ENCODE measurements around the gene SLC12A3.
"Not testable (repeated sequence)": the region's sequence is repeated elsewhere in the genome, so short reads cannot be mapped to it uniquely, and the experiment has no call there.

The SLC12A3 gene

DNA sequence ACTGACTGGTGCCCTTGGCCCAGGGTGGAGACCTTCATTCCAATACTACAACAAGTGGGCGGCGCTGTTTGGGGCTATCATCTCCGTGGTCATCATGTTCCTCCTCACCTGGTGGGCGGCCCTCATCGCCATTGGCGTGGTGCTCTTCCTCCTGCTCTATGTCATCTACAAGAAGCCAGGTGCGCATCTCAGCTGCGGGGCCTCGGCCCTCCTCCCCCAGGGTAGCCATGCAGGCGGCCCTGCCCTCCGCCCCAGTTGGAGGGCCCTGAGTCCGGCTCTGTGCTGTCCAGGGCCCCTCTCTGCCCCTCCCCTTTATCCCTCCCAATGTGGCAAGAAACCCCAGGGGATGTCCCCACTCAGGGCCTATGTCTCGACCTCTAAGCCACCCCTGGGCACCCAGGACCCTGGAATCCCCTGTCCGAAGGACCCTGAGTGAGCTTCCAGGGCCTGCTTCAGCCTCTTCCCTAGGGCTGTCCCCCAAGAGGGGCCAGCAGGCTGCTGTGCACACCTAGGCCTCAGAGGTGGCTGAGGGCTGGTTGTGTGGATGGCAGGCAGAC, 19.1 kb downstream of the SLC12A3 start:
- H3K9me3 ChIP-seq (ENCODE audit: control insufficient read depth in 1 of 2, low read length in 2 of 2) = no peaks in the 10 kb centered on the region
- no peak overlapping the region for H3K4me3 ChIP-seq (ENCODE audit: low read depth in 1 of 2, low read length in 2 of 2)
- H3K4me1 ChIP-seq (ENCODE audit: control insufficient read depth in 1 of 2, insufficient read depth in 2 of 2, low read length in 2 of 2) = no peaks in the 10 kb centered on the region
- no peaks in the 10 kb centered on the region for H3K27me3 ChIP-seq (ENCODE audit: low read depth, low read length)
- no peaks in the 10 kb centered on the region for H3K36me3 ChIP-seq (ENCODE audit: control insufficient read depth in 1 of 2, insufficient read depth in 2 of 2, low read length in 2 of 2)
- no peak overlapping the region for H3K27ac ChIP-seq (ENCODE audit: low read length)

DNA sequence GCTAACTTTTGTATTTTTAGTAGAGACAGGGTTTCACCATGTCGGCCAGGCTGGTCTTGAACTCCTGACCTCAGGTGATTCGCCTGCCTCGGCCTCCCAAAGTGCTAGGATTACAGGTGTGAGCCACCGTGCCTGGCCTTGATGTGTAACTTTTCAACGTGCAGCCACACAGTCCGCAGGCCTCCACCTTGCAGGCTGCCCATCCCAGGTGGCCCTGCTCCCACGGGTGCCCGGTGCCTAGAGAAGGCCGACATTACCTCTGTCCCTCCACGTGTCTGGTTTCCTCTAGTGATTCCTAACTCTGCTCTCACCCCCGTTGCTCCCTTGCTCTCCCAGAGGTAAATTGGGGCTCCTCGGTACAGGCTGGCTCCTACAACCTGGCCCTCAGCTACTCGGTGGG, 19.9 kb downstream of the SLC12A3 start:
- not testable (repeated sequence) for H3K27ac ChIP-seq (ENCODE audit: low read length); H3K27me3 ChIP-seq (ENCODE audit: low read depth, low read length); H3K4me3 ChIP-seq (ENCODE audit: low read depth in 1 of 2, low read length in 2 of 2); H3K36me3 ChIP-seq (ENCODE audit: control insufficient read depth in 1 of 2, insufficient read depth in 2 of 2, low read length in 2 of 2); H3K4me1 ChIP-seq (ENCODE audit: control insufficient read depth in 1 of 2, insufficient read depth in 2 of 2, low read length in 2 of 2); H3K9me3 ChIP-seq (ENCODE audit: control insufficient read depth in 1 of 2, low read length in 2 of 2)

DNA sequence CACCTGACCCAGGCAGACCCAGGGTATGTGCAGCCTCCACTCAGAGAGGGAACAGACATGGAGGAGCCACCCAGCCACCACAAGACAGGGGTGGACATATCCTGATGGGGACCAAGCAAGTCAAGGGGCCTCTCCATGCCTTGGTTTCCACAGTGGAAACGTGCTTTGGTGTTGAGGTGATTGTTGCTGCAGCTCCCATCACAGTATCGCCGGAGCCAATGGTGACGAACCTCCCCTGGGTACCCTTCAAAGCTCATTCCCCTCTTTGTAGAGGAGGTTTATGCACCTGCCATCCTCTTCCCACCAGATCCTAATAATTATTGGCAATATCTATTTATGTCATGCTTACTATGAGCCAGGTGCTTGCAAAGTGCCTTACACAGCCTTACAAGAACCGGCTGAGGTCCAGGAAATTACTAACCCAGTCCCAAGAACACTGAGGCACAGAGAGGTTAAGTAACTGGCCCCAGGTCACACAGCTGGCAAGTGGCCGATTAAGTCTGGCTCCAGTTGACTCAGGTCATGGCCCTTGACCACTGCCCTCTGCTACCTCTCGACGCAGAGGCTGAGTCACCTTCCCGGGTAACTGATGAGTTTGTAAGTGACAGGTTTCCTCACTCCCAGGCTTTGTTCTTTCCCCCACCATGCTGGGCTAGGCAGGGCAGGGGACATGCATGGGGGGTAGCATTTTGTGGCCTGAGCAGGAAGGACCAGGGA, 20.6 kb downstream of the SLC12A3 start:
- no peak overlapping the region for H3K4me3 ChIP-seq (ENCODE audit: low read depth in 1 of 2, low read length in 2 of 2)
- H3K4me1 ChIP-seq (ENCODE audit: control insufficient read depth in 1 of 2, insufficient read depth in 2 of 2, low read length in 2 of 2) = no peaks in the 10 kb centered on the region
- no peaks in the 10 kb centered on the region for H3K9me3 ChIP-seq (ENCODE audit: control insufficient read depth in 1 of 2, low read length in 2 of 2)
- H3K36me3 ChIP-seq (ENCODE audit: control insufficient read depth in 1 of 2, insufficient read depth in 2 of 2, low read length in 2 of 2) = no peaks in the 10 kb centered on the region
- H3K27me3 ChIP-seq (ENCODE audit: low read depth, low read length) = no peaks in the 10 kb centered on the region
- no peak overlapping the region for H3K27ac ChIP-seq (ENCODE audit: low read length)

DNA sequence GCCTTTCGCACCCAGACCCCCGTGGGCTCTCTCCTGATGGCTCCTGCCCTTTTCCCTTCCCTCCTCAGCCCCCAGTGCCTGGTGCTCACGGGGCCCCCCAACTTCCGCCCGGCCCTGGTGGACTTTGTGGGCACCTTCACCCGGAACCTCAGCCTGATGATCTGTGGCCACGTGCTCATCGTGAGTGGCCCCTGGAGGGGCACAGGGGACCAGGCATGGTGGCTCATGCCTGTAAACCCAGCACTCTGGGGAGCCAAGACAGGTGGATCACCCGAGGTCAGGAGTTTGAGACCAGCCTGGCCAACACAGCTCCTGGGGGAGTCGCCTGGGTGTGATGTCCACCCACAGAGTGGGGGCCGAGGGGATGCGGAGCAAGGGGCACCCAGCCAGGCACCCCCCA, 21.3 kb downstream of the SLC12A3 start:
- no peaks in the 10 kb centered on the region for H3K9me3 ChIP-seq (ENCODE audit: control insufficient read depth in 1 of 2, low read length in 2 of 2)
- no peaks in the 10 kb centered on the region for H3K36me3 ChIP-seq (ENCODE audit: control insufficient read depth in 1 of 2, insufficient read depth in 2 of 2, low read length in 2 of 2)
- H3K27ac ChIP-seq (ENCODE audit: low read length) = no peak overlapping the region

DNA sequence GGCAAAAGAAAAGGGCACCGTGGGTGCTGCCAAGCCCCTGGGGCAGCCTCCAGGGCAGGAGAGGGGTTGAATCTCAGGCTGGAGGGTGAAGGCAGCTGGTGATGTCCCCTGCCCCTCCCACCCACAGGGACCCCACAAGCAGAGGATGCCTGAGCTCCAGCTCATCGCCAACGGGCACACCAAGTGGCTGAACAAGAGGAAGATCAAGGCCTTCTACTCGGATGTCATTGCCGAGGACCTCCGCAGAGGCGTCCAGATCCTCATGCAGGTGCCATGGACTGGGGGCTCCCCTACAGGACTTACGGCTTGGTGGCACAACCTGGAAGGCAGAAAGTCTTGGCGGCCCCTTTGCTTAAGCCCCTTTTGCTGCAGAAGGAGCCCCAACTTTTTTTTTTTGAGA, 21.8 kb downstream of the SLC12A3 start:
- Histone ChIP-seq H3K4me3 (ENCODE audit: low read depth in 1 of 2, low read length in 2 of 2) (no peak overlapping the region), H3K36me3 (ENCODE audit: control insufficient read depth in 1 of 2, insufficient read depth in 2 of 2, low read length in 2 of 2) (no peaks in the 10 kb centered on the region), H3K27me3 (ENCODE audit: low read depth, low read length) (no peaks in the 10 kb centered on the region), H3K27ac (ENCODE audit: low read length) (no peak overlapping the region), H3K4me1 (ENCODE audit: control insufficient read depth in 1 of 2, insufficient read depth in 2 of 2, low read length in 2 of 2) (no peaks in the 10 kb centered on the region), H3K9me3 (ENCODE audit: control insufficient read depth in 1 of 2, low read length in 2 of 2) (no peaks in the 10 kb centered on the region)

More for the DNA sequence above, 21.3 kb downstream of the SLC12A3 start:
- Histone ChIP-seq H3K4me1 (ENCODE audit: control insufficient read depth in 1 of 2, insufficient read depth in 2 of 2, low read length in 2 of 2) (no peaks in the 10 kb centered on the region), H3K4me3 (ENCODE audit: low read depth in 1 of 2, low read length in 2 of 2) (no peak overlapping the region), H3K27me3 (ENCODE audit: low read depth, low read length) (no peaks in the 10 kb centered on the region)

DNA sequence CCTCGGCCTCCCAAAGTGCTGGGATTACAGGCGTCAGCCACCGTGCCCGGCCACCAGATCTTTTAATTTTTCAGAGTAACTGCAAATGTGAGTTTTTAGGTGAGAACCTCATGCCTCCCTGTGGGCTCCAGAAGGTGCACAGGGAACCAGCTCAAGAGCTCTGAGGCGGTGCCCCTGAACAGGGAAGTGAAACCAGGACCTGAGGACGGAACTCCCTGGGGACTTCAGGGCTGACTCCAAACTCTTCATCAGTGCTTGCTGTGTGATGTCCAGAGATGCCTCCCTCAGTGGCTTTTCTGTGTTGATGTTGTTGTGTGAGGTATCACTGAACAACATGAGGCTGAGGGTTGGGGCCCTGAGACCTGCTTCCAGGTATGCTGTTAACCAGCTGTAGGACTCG, 23.8 kb downstream of the SLC12A3 start:
- H3K36me3 ChIP-seq (ENCODE audit: control insufficient read depth in 1 of 2, insufficient read depth in 2 of 2, low read length in 2 of 2) = no peaks in the 10 kb centered on the region
- no peaks in the 10 kb centered on the region for H3K4me1 ChIP-seq (ENCODE audit: control insufficient read depth in 1 of 2, insufficient read depth in 2 of 2, low read length in 2 of 2)
- H3K27me3 ChIP-seq (ENCODE audit: low read depth, low read length) = no peaks in the 10 kb centered on the region
- H3K9me3 ChIP-seq (ENCODE audit: control insufficient read depth in 1 of 2, low read length in 2 of 2) = no peaks in the 10 kb centered on the region
- no peak overlapping the region for H3K27ac ChIP-seq (ENCODE audit: low read length)
- no peak overlapping the region for H3K4me3 ChIP-seq (ENCODE audit: low read depth in 1 of 2, low read length in 2 of 2)

DNA sequence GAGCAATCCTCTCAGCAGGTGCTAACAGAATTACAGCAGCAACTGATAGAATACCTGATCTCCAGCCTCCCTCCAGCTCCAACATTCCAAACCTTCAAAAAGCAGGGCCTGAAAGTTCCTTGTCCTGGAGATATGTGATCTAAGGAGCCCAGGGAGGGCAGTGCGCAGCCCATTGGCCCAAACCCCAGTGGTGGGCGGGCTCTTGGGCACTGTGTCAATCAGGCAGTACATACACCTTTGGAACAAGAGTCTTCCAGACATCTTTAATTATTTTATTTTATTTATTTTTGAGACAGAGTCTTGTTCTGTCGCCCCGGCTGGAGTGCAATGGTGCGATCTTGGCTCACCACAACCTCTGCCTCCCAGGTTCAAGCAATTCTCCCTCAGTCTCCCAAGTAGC, 24.2 kb downstream of the SLC12A3 start:
- H3K4me1 ChIP-seq (ENCODE audit: control insufficient read depth in 1 of 2, insufficient read depth in 2 of 2, low read length in 2 of 2) = no peaks in the 10 kb centered on the region
- no peak overlapping the region for H3K4me3 ChIP-seq (ENCODE audit: low read depth in 1 of 2, low read length in 2 of 2)
- H3K9me3 ChIP-seq (ENCODE audit: control insufficient read depth in 1 of 2, low read length in 2 of 2) = no peaks in the 10 kb centered on the region
- no peaks in the 10 kb centered on the region for H3K27me3 ChIP-seq (ENCODE audit: low read depth, low read length)
- no peak overlapping the region for H3K27ac ChIP-seq (ENCODE audit: low read length)
- H3K36me3 ChIP-seq (ENCODE audit: control insufficient read depth in 1 of 2, insufficient read depth in 2 of 2, low read length in 2 of 2) = no peaks in the 10 kb centered on the region

DNA sequence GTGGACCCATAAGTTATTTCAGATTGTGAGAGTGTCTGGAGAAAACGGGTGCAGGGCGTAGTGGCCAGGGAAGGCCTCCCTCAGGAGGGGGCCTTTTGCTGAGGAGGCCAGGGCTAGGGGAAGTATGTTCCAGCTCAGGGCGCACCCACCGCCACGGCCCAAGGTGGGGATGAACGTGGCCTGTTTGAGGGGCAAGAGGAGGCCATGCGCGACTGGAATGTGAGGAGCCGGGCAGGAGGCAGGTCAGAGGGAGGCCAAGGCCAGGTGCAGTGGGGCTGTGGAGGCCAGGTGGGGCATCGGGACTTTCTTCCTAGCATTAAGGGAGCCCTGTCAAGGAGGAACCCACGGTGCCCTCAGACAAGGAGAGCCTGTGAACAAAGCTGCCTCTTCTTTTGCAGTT, 26.7 kb downstream of the SLC12A3 start:
- no peak overlapping the region for H3K27ac ChIP-seq (ENCODE audit: low read length)
- no peaks in the 10 kb centered on the region for H3K9me3 ChIP-seq (ENCODE audit: control insufficient read depth in 1 of 2, low read length in 2 of 2)
- H3K4me1 ChIP-seq (ENCODE audit: control insufficient read depth in 1 of 2, insufficient read depth in 2 of 2, low read length in 2 of 2) = no peaks in the 10 kb centered on the region
- no peaks in the 10 kb centered on the region for H3K36me3 ChIP-seq (ENCODE audit: control insufficient read depth in 1 of 2, insufficient read depth in 2 of 2, low read length in 2 of 2)
- no peaks in the 10 kb centered on the region for H3K27me3 ChIP-seq (ENCODE audit: low read depth, low read length)
- H3K4me3 ChIP-seq (ENCODE audit: low read depth in 1 of 2, low read length in 2 of 2) = no peak overlapping the region

DNA sequence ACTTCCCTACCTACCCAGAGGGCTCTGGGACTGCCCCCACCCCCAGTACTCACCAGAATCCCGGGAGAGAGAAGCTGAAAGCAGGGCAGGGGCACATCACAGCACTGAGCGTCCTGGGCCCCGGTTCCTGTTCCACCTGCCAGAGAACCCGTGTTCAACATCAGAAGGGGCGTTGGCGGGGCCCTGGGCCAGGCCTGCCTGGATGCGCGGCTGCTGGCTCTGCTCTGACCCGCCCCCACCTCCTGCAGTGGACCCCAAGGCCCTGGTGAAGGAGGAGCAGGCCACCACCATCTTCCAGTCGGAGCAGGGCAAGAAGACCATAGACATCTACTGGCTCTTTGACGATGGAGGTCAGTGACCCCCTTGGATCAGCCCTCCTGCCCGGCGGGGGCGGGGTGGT, 27.7 kb downstream of the SLC12A3 start:
- Histone ChIP-seq H3K4me1 (ENCODE audit: control insufficient read depth in 1 of 2, insufficient read depth in 2 of 2, low read length in 2 of 2) (no peaks in the 10 kb centered on the region), H3K36me3 (ENCODE audit: control insufficient read depth in 1 of 2, insufficient read depth in 2 of 2, low read length in 2 of 2) (no peaks in the 10 kb centered on the region), H3K27me3 (ENCODE audit: low read depth, low read length) (no peaks in the 10 kb centered on the region), H3K9me3 (ENCODE audit: control insufficient read depth in 1 of 2, low read length in 2 of 2) (no peaks in the 10 kb centered on the region), H3K4me3 (ENCODE audit: low read depth in 1 of 2, low read length in 2 of 2) (no peak overlapping the region), H3K27ac (ENCODE audit: low read length) (no peak overlapping the region)

DNA sequence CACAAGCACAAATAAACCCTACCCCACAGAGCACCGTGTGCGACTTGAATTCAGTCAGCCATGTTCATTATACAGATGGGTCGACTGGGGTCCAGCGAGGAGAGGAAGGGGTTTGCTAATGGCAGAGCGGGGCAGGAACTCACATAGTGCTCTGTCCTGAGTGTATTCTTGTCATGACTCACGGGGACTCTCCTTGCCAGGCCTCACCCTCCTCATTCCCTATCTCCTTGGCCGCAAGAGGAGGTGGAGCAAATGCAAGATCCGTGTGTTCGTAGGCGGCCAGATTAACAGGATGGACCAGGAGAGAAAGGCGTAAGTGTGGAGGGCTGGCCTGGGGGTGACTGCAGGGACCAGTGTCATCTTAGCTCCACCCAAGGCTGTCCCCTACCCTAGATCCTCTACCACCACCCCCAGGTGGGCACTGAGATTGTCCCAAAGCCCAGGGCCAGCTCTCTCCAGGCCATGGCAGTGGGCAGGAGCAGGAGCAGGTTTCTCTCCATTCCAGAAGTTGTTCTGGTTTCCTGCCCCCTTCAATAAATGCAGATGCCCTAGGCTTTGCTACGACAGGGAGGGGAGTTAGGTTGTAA, 29.4 kb downstream of the SLC12A3 start:
- Histone ChIP-seq H3K9me3 (ENCODE audit: control insufficient read depth in 1 of 2, low read length in 2 of 2) (no peaks in the 10 kb centered on the region), H3K36me3 (ENCODE audit: control insufficient read depth in 1 of 2, insufficient read depth in 2 of 2, low read length in 2 of 2) (no peaks in the 10 kb centered on the region), H3K27ac (ENCODE audit: low read length) (no peak overlapping the region)

DNA sequence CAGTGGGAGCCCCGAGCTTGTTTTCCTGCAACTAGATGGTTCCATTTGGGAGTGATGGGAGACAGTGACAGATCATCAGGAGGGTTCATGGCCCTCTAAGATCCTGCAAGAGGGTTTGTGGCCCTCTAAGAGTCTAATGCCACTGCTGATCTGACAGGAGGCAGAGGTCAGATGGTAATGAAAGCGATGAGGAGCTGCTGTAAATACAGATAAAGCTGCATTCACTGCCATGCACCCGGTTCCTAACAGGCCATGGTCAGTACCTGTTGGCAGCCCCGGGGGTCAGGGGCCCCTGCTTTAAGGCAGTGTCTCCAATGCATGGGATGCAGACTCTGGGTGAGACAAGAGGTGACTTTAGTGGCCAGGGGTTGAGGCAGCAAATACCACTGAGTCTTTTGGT, 30.8 kb downstream of the SLC12A3 start:
- Histone ChIP-seq H3K4me3 (ENCODE audit: low read depth in 1 of 2, low read length in 2 of 2) (no peak overlapping the region), H3K9me3 (ENCODE audit: control insufficient read depth in 1 of 2, low read length in 2 of 2) (no peaks in the 10 kb centered on the region), H3K4me1 (ENCODE audit: control insufficient read depth in 1 of 2, insufficient read depth in 2 of 2, low read length in 2 of 2) (no peaks in the 10 kb centered on the region), H3K27me3 (ENCODE audit: low read depth, low read length) (no peaks in the 10 kb centered on the region), H3K36me3 (ENCODE audit: control insufficient read depth in 1 of 2, insufficient read depth in 2 of 2, low read length in 2 of 2) (no peaks in the 10 kb centered on the region), H3K27ac (ENCODE audit: low read length) (no peak overlapping the region)

More for the DNA sequence above, 29.4 kb downstream of the SLC12A3 start:
- H3K27me3 ChIP-seq (ENCODE audit: low read depth, low read length) = no peaks in the 10 kb centered on the region
- no peaks in the 10 kb centered on the region for H3K4me1 ChIP-seq (ENCODE audit: control insufficient read depth in 1 of 2, insufficient read depth in 2 of 2, low read length in 2 of 2)
- H3K4me3 ChIP-seq (ENCODE audit: low read depth in 1 of 2, low read length in 2 of 2) = no peak overlapping the region

DNA sequence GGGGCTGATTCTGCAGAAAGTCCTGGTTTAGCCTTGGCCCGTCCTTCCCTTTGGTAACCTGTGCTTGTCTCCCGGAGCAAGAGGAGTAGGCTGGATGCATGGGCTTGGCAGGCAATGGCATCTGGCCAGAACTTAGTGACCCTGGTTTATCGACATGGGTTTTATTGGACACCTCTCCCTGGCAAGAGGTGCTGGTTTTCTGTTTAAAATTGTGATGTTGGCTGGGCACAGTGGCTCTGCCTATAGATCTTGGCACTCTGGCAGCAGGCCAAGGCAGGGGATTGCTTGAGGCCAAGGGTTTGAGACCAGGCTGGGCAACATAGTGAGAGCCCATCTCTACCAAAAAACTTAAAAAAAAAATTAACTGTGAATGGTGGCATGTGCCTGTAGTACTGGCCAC, 31.2 kb downstream of the SLC12A3 start:
- no peak overlapping the region for H3K27ac ChIP-seq (ENCODE audit: low read length)
- no peaks in the 10 kb centered on the region for H3K36me3 ChIP-seq (ENCODE audit: control insufficient read depth in 1 of 2, insufficient read depth in 2 of 2, low read length in 2 of 2)

More for the DNA sequence above, 31.2 kb downstream of the SLC12A3 start:
- H3K4me3 ChIP-seq (ENCODE audit: low read depth in 1 of 2, low read length in 2 of 2) = no peak overlapping the region
- no peaks in the 10 kb centered on the region for H3K27me3 ChIP-seq (ENCODE audit: low read depth, low read length)
- no peaks in the 10 kb centered on the region for H3K9me3 ChIP-seq (ENCODE audit: control insufficient read depth in 1 of 2, low read length in 2 of 2)
- H3K4me1 ChIP-seq (ENCODE audit: control insufficient read depth in 1 of 2, insufficient read depth in 2 of 2, low read length in 2 of 2) = no peaks in the 10 kb centered on the region
